ENCODE measurements around the gene CRADD.
"Not testable (repeated sequence)": the region's sequence is repeated elsewhere in the genome, so short reads cannot be mapped to it uniquely, and the experiment has no call there.

CRADD gene

DNA sequence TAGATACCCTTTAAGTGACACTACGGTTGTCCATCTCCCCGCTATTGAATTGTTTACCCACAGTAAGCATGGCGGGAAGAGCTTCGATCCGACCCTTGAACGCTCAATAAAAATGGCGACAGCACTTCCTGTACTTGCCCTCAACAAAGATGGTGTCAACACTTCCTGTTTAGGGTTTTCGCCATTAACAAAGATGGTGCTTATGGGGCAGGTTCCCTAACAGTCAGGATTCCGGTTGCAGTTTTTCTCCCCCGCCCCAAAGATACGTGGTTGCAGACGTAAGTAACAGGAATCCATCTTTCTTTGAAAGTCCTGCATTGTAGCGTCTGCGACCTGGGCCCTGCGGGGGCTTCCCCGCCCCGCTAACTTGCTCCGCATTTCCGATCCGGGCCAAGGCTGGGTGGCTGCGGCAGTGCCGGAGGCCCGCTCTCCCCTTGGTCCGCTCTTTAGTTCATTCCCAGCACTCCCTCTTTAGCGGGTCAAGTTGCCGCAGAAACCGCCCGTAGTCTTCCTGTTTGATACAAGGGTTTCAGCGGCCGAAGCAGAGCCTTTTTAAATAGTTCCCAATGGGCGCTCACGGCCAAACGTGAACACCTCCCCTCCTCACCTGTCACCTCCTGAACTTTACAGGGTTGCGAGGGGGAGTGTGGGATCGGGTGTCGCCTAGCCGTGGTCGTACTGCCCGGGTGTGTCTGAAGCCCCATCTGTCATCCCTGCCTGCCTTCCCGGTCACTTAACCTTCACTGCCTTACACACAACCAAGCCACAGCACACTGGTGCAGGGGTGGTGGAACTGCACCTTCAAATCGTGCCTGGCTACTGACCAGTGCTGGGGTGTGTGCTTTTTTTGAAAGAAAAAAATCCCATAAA, at the start of gene CRADD:
Gene CRADD, plus strand, starts transcription at position 181 of the 870 bp plus-strand sequence.
- DNase-seq = peak; percentile 96

DNA sequence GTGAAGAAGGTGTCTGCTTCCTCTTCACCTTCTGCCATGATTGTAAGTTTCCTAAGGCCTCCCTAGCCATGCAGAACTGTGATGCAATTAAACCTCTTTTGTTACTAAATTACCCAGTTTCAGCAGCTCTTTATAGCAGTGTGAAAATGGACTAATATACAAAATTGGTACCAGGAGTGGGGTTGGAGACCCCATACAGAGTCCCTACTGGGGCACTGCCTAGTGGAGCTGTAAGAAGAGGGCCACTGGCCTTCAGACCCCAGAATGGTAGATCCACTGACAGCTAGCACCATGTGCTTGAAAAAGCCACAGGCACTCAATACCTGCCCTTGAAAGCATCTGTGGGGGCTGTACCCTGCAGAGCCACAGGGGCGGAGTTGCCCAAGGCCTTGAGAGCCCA, 44.8 kb upstream of the CRADD start:
- DNase-seq = no peak

DNA sequence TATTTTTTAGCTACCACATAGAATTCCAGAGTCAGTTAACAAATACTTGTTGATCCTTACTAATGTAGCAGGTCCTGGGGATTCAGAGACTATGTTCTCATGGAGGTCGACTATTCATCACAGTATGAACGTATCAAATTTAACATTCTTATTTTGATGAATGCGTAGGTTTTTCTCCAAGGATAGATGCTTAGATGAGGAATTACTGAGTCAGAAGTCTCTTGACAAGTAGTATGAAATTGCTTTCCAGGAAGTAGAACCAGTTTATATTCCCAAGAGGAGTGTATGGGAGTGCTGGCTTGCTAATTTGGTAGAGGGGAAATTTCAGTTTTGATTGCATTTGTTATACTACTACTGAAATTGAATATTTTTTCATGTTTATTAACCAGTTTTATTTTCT, 42.8 kb upstream of the CRADD start:
- no peak for DNase-seq

DNA sequence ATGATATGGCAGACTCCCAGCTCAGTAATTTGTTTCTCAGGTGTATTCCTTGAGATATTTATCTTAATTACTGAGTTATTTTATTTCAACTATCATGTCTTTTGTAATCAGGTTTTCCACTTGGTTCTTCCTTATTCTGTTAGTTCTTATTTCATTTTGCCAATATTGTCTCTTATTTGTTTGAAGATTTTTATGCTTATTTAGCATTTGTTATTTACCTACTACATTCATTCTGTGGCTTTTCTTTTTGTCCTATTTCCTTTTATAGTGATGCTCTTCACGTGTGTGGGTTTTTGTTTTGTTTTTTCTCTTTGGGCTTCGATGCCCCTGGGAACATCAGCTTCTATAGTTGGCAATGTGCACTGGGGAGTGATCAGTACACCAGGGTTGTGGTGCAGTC, 40.5 kb upstream of the CRADD start:
- DNase-seq = no peak

DNA sequence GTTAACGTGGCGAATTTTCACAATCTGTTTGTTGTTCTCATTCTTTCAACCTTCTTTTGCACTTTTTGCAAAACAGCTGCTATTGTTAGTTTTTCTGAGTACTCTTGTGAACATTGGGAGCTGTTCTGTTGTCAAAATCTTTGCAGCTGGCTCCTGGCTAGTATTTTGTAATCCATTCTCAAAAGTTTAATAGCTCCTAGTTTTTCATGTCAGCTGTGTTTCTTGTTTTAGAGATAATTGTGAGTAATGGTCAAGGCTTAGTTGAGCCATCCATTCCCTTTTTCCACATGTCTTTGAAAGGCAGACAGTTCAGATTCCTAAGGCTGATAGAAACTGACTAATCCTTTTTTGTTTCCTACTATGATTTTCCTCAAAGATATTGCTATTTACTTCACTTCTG, 39.1 kb upstream of the CRADD start:
- no peak for DNase-seq

DNA sequence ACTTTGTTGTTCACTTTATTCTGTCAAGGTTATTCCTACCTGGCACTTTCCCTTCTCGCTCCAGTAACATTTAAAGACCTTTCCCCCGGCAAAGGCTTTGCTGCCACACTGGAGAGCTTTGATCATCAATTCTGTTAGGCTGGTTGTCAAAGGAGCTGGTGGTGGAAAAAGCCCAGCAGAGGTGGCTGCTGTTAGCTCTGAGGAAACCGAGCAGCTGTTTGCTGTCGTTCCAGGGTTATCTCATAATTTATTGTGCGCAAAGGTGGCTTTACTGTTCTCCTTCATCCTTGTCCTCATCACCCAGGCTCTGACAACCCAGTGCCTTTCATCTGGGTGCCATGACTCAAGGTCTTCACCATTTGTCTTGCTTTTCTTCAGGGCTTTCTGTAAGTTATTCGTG, 38.2 kb upstream of the CRADD start:
- no peak for DNase-seq

DNA sequence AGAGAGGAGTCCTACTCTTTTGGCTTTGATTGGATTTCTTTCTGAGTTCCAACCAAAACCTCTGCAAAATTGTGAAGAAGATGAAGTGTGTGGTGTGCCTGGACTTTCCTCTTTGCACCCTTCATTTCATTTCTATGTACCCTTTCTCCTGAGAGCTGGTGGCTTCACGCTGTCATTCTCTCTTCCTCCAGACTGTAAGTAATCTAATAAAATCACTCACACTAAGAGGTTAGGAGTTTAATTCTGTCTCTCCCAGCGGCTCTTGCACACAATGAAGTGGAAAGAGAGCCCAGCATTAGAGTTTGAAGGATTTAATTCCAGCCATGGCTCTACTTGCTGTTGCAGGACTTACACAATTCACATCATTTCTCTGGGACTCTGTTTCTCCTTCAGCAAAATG, 37.8 kb upstream of the CRADD start:
- no peak for DNase-seq

DNA sequence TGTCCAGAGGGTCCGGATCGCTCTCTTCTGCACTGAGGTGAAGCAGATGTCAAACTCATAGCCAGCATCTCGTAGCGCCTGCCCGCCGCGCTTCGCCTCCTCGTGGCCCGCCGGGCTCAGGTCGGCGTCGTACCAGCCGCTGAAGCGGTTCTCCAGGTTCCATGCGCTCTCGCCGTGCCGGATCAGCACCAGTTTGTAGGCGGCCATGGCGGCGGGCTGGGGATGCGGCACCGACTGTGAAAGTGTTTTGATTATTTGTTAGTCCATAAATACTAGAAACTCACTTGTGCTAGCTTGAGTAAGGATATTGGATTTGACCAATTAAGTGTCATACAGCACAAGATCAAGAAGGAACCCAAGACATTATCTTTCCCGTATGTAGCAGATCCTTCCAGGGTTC, 35.8 kb upstream of the CRADD start:
- DNase-seq = not testable (repeated sequence)

DNA sequence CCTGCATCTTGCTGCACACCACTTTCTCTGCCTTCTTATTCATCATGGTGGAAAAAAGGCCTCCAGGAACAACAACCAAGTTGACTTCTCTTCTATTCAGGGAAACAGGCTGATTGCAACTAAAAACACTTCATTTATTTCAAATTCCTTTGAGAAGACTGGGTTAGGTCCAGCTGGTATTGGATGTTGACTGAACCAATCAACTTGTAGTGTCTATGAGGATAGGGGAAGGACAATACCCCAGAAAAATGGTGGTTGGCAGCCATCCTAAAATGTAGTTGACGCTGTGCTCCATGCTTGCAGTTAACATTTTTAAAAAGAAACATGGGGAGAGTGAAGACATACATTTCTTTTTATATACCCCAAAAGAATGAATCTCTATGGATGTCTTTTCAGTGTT, 34.4 kb upstream of the CRADD start:
- DNase-seq = no peak

DNA sequence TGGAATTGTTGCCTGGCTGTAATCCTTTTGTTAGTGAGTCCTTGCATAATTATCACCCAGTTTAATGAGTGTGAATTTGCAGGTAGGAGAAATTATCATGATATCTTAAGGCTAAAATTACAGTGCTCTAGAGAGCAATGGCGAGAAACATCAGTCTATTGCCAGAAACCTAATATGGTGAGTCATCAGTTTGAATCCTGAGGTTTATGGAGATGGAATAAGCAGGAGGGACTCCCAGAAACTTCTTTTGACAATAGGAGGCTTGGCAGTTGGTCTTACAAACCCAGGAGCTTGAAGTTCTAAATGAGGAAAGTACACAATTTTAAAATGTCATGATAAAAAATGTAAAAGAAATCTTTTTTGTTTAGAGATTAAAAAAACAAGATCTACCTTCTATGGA, 31.5 kb upstream of the CRADD start:
- no peak for DNase-seq

DNA sequence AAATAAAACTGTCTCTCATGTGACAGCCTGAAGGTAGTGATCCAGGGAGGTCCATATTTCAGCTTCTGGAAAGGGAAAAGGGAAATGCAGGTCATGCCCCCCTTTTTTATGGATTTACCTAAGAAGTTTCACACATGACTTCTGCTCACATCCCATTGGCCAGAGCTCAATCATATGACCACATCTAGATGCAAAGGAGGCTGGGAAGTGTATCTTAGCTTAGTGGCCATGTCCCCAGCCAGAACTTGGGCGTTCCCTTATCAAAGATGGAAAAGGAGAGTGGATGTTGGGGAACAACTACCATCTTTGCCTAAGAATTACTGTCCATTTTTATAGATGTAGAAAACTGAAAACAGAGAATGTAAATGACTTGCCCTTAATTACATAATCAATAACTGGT, 26.5 kb upstream of the CRADD start:
- DNase-seq = no peak

DNA sequence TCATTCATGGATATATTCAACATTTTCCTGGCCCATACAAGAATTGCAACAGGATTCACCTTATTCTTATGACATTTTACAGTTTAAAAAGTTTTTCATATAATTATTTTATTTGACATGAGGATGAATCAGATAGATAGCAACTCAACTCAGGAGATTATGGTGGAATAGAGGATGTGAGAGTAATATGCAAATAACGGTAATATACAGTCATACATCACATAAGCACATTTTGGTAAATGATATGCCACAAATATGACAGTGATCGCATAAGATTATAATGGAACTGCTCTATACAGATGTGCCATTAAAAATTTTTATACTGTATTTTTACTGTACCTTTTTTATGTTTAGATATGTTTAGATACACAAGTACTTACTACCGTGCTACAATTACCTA, 24.1 kb upstream of the CRADD start:
- no peak for DNase-seq

DNA sequence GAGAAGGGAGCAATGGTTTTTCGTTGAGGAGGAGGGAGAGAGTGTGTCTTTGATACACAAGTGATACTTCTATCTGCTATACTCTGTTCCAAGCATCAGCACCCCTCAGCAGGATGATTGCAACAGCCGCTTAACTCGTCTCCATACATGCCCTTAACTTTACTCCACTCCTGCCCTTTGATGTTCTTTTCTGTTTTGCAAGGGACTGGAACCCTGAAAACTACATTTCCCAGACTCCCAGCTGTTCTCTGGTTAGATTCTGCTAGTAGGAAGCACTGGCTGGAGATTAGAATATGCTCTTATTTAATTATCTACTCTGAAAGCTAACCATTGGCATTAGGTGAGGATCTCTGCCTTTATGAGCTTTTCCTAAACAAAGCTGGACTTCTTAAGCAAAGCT, 23.5 kb upstream of the CRADD start:
- DNase-seq = no peak

DNA sequence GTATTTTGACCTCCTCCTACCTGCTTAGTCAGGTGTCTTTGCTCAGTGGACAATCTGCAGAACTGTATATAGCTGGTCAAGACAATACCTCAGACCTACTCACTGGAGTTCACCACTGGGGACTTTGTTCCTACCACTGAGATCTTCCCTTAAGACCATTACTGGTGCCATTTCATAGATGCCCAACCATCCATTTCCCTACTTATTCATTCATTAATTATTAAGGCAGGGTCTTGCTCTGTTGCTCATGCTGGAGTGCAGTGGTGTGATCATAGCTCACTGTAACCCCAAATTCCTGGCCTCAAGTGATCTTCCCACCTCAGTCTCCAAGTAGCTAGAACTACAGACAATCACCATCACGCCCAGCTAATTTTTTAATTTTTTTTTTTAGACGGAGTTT, 22.8 kb upstream of the CRADD start:
- DNase-seq = no peak

DNA sequence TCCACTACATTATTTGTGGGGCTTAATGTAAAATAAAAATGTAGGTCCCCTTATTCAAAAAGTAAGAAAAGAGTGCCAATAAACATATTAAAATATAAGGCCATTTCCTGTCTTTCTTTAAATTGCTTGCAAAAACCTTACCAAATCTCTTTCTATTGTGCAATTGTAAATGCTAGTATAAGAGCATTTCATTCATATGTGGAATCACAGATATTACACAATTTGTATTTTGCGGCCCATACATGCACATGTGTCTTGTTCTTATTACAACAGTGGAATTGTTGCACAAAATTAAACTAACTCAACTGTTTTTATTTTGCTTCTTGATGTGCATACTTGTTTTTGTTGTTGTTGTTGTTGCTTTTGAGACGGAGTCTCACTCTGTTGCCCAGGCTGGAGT, 20.1 kb upstream of the CRADD start:
- peak; percentile 80 for DNase-seq

DNA sequence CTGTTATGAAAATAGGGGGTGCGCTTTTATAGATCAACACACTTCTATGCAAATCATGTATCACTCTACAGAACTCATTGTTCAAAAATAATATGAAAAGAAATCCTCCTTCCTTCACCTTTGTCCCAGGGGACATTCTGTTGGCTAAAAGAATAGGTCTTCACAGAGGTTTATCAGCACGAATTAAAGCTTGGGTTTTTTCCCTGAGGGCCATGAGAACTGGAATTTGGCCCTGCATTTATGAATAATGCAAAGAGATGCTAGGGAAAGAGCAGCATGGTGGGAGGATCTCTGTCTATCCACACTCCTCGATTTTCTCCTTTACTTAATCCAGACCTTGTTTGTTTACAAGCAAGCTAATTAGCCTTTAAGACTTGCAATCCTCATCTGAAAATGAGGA, 16.2 kb upstream of the CRADD start:
- DNase-seq = no peak

DNA sequence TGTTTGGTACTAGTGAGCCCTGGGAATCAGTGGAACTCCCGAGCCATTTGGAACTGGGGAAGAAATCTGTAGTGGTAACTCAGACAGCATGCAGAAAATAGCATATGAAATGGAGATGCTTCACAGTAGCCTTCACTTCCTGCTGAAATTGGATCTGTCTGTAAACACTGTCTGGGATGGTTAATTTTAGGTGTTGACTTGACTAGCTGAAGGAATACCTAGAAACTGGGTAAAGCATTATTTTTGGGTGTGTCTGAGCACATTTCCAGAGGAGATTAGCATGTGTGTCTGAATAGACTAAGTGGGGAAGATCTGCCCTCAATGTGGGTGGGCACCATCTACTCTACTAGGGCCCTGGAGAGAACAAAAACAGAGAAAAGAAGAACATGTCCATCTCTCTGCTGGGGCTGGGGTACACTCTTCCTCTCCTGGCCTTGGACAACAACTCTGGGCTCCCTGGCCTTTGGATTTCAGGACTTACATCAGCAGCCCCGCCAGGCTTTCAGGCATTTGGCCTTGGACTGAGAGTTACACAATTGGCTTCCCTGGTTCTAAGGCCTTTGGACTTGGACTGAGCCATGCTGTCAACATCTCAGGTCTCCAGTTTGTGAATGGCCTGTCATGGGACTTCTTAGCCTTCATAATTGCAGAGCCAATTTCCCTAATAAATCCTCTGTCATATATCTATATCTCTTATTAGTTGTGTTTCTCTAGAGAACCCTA, 14.0 kb upstream of the CRADD start:
- DNase-seq = no peak

DNA sequence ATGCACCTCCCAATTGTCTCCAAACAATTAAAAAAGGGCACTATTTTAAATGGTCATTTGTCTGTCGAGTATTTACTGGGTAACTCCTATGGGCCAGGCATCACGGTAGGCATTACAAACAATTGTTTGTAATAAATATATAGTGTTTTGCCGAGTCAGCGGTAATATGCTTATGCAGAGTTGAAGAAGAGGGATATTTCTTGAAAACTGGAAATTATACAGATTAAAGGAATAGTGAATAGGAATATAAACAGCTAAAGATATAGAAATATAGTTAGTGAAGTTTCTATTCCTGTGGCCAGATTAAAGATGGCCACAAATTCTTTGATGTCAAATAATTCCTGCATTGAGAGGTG, 13.5 kb upstream of the CRADD start:
- DNase-seq = no peak

DNA sequence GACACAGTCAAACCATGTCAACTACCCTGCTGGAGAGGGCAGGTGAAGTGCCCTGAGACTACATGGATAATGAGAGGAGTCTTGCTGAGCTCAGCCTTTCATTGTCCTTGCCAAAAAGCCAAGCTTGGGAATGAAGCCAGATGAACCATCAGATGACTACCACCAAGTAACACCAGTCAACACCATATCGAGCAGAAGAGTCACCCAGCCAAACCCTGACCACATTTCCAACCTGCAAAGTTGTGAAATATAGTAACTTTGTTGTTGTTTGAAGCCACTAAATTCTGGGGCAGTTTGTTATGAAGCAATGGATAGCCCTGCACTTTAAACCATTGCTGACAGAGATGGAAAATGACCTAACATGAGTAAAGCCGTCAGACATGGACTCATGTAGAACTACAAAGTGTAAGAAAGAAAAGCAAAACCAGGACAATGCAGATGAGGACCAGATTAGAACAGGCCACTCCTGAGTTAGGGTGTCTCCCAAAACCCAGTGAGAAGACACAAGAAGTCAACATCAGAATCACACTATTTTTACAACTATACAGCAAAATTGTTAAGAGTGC, 12.5 kb upstream of the CRADD start:
- DNase-seq = no peak

DNA sequence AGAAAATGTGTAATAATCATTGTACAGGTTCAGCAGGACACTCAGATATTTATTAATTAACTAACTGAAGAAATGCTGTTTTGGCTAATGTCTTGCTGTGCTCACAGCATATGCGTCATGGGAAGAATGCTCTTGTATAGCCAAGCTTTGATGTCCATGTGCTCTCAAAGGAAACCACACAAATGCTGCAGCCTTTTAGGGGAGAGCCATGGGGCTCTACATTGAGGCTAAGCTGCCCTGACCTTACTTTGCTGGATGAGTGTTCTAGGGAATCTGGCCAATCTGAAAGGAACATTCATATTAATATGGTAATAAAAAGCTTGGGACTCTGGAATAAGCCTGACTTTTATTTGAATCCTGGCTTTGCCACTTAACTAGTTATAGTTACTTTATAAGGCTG, 9.5 kb upstream of the CRADD start:
- no peak for DNase-seq

DNA sequence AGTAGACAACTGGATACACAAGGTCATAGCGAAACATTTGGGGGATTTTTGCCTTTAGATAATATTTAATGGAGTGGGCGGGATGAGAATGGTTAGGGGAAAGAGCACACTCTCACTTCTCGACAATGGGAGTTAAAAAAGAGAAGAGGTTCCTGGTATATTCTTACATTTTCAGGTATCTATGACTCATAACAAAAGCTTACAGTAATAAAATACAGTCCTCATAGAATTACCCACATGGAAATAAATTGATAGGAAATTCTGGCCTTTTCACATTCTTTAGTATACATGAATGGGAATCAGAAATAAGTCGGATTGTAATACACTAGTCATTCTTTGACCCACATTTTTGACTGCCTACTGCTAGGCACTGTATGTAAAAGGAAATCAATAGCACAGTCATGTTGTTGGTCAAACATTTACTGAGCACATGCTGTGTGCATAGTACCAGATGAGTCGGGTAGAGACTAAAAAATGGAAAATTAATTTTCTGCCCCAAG, 8.2 kb upstream of the CRADD start:
- no peak for DNase-seq

DNA sequence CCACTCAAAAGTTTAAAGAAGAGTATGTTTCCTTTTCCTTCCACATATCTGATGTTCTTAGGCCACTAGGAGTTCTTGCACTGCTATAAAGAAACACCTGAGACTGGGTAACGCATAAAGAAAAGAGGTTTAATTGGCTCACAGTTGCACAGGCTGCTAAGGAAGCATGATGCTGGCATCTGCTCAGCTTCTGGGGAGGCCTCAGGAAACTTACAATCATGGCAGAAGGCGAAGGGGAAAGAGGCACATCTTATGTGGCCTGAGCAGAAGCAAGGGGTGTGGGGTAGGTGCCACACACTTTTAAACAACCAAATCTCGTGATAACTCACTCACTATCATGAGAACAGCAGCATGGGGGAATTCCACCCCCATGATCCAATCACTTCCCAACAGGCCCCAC, 7.7 kb upstream of the CRADD start:
- no peak for DNase-seq

DNA sequence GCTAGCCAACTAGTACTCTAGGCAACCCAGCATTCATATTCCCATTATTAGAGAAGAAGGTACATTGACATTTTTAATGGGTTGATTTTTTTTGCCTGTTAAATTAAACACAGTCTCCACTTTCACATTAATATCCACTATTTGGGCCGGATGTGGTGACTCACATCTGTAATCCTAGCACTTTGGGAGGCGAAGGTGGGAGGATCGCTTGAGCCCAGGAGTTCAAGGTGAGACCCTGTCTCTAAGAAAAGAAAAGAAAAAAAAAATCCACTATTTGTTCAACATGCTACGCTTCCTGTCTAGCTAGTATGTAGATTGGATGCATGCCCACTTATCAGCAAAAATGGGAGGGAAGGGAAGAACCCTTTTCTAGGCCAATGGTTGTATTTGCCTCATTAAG, 7.1 kb upstream of the CRADD start:
- no peak for DNase-seq

DNA sequence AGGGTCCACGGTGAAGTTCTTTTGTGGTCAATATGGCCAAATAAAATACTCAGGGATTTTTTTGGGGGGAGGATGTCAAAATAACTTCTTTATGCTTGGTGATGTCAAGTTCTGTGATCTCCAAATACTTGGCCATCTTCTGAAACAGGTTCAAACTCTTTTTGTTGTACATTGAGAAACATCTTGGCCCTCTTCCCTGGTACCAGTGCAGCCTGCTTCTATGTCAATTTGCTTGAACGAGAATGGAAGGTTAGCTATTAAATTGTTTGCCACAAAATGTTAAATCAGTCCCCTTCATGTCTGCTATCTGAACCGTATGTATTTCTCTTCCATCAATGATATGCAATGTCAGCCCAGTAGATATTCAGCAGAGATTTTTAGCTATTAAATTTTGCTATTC, 6.1 kb upstream of the CRADD start:
- DNase-seq = no peak
